B cell (primary cell): ENCODE results near the gene ERC2. TPM values are rescaled to one million over a fixed set of nuclear protein-coding genes. Genes with fewer than 3 reads are reported as not detected.

Source experiments
- ATAC-seq: fragments of 200-7000 bp; cut with Tn5 transposase; one replicate; pipeline ENCODE4 v1.10.0; 2021; ENCODE audit warnings: low read depth, mild to moderate bottlenecking, moderate number of reproducible peaks, moderate library complexity
- CTCF ChIA-PET: fragments of 350-600 bp; sonication (Branson Sonifier 250); formaldehyde crosslinking; loops from one replicate; lab custom pipeline; 2021; ENCODE audit warnings: antibody characterized with exemption, inconsistent platforms; lab: Charles Lee
- POLR2A ChIA-PET: fragments of 350-600 bp; sonication (Branson Sonifier 250); formaldehyde crosslinking; loops from one replicate; lab custom pipeline; 2021; ENCODE audit warnings: antibody characterized with exemption; lab: Charles Lee
- DNase-seq: peaks from one replicate; pipeline ENCODE4 v3.0.0; 2013
- H2AFZ ChIP-seq: 2 replicates; pipeline ENCODE4 v1.6.1; 2012; ENCODE audit warnings: mild to moderate bottlenecking, low read depth, low read length; ENCODE audit not compliant: insufficient read depth, poor library complexity, severe bottlenecking
- H3K27ac ChIP-seq, 2 donors: 1 replicate in 1 of 2; 2 replicates in 1 of 2; pipeline ENCODE4 v1.5.1; 2012 to 2013; ENCODE audit warnings: low read length in 2 of 2, mild to moderate bottlenecking in 2 of 2, moderate library complexity in 1 of 2
- H3K27me3 ChIP-seq, 4 experiments: fragments of 200-600 bp in 1 of 4; sonication (generic) in 1 of 4; replicated peaks in 1 of 4; 1 replicate in 2 of 4; 2 replicates in 2 of 4; pipeline versions ENCODE4 v1.6.1 to v1.7.0; 2013 to 2016; ENCODE audit warnings: low read length in 3 of 4, mild to moderate bottlenecking in 2 of 4, mixed read lengths in 1 of 4, moderate library complexity in 1 of 4; ENCODE audit not compliant: insufficient read depth in 4 of 4, control insufficient read depth in 3 of 4; ENCODE audit errors: control extremely low read depth in 1 of 4
- H3K36me3 ChIP-seq, 2 experiments: replicated peaks in 1 of 2; 1 replicate in 1 of 2; 2 replicates in 1 of 2; pipeline versions ENCODE4 v1.6.1 to v1.7.1; 2013; ENCODE audit warnings: low read length in 1 of 2; ENCODE audit not compliant: insufficient read depth in 2 of 2, control insufficient read depth in 1 of 2; ENCODE audit errors: control extremely low read depth in 1 of 2, extremely low read depth in 1 of 2
- H3K4me1 ChIP-seq, 2 donors: fragments of 200-600 bp in 1 of 2; sonication (generic) in 1 of 2; 1 replicate in 1 of 2; 2 replicates in 1 of 2; pipeline versions ENCODE4 v1.5.1 to v1.6.1; 2013 to 2017; ENCODE audit warnings: low read length in 2 of 2; ENCODE audit not compliant: control insufficient read depth in 2 of 2, insufficient read depth in 2 of 2
- H3K4me2 ChIP-seq: replicated peaks from 2 replicates; pipeline ENCODE3; 2012; ENCODE audit warnings: mild to moderate bottlenecking, low read depth, low read length; ENCODE audit not compliant: poor library complexity, severe bottlenecking
- H3K4me3 ChIP-seq, 5 experiments: fragments of 200-600 bp in 1 of 5; sonication (generic) in 1 of 5; 1 replicate in 3 of 5; 2 replicates in 2 of 5; pipeline versions ENCODE4 v1.5.1 to v1.7.0; 2011 to 2016; ENCODE audit warnings: low read length in 4 of 5, mild to moderate bottlenecking in 4 of 5, low read depth in 2 of 5, control low read depth in 1 of 5, moderate library complexity in 1 of 5; ENCODE audit not compliant: insufficient read depth in 1 of 5; ENCODE audit errors: control extremely low read depth in 1 of 5, extremely low read depth in 1 of 5
- H3K79me2 ChIP-seq: fragments of 200-600 bp; sonication (generic); one replicate; pipeline ENCODE4 v1.6.0; 2016; ENCODE audit warnings: low read length; ENCODE audit not compliant: control insufficient read depth, insufficient read depth
- H3K9ac ChIP-seq: fragments of 200-600 bp; sonication (generic); 2 replicates; pipeline ENCODE4 v1.6.1; 2017; ENCODE audit warnings: mild to moderate bottlenecking, low read length, moderate library complexity
- H3K9me3 ChIP-seq, 3 donors: one replicate each; pipeline versions ENCODE4 v1.6.1 to v1.7.1; 2013; ENCODE audit warnings: low read length in 2 of 3; ENCODE audit not compliant: control insufficient read depth in 2 of 3, insufficient read depth in 1 of 3; ENCODE audit errors: control extremely low read depth in 1 of 3
- H4K20me1 ChIP-seq: 2 replicates; pipeline ENCODE4 v1.6.0; 2012; ENCODE audit warnings: mild to moderate bottlenecking, low read length; ENCODE audit not compliant: insufficient read depth, control insufficient read depth, poor library complexity, severe bottlenecking
- H3K27ac Mint-ChIP-seq: one replicate; pipeline ENCODE4 v1.8.0; 2021; ENCODE audit warnings: mixed read lengths
- H3K27me3 Mint-ChIP-seq: one replicate; pipeline ENCODE4 v1.8.0; 2021; ENCODE audit warnings: mixed read lengths
- H3K4me1 Mint-ChIP-seq: one replicate; pipeline ENCODE4 v1.8.0; 2021; ENCODE audit warnings: mixed read lengths
- H3K4me3 Mint-ChIP-seq: one replicate; pipeline ENCODE4 v1.8.0; 2021; ENCODE audit warnings: mixed read lengths
- H3K9me3 Mint-ChIP-seq: one replicate; pipeline ENCODE4 v1.8.0; 2022; ENCODE audit warnings: mixed read lengths; ENCODE audit not compliant: insufficient read depth
- CTCF ChIP-seq: fragments of 200-600 bp; IDR thresholded peaks from one replicate; pipeline ENCODE4 v1.8.0; 2022; ENCODE audit warnings: antibody characterized with exemption, mild to moderate bottlenecking
- EZH2 ChIP-seq: IDR thresholded peaks from 2 replicates; pipeline ENCODE4 v1.6.1; 2012; ENCODE audit warnings: borderline replicate concordance, low read depth, mild to moderate bottlenecking, moderate library complexity, low read length; ENCODE audit not compliant: insufficient read depth, poor library complexity, severe bottlenecking
- WGBS: methylation state at CpG from one replicate; pipeline ENCODE4 v1.1.5; 2013; ENCODE audit warnings: missing lambda C conversion rate; ENCODE audit not compliant: insufficient coverage; 5-methylcytosine and 5-hydroxymethylcytosine counted together
- intact Hi-C: fragments of 100-400 bp; cut with micrococcal nuclease; formaldehyde crosslinking; loops from one replicate; pipeline ENCODE4 v1.10.0; 2022
- polyA plus RNA-seq: library from polyadenylated mRNA; depleted of rRNA; stranded (reverse); fragments of >200 nt; gene quantifications from 2 replicates; pipeline ENCODE4 v1.2.3, GENCODE V29; 2012
- total RNA-seq, 2 donors: library from RNA; stranded (reverse); fragments of 120-200 nt in 1 of 2; gene quantifications; 1 replicate in 1 of 2; 2 replicates in 1 of 2; pipeline versions ENCODE4 v1.2.3 to v1.2.4, GENCODE V29; 2013 to 2022

The ERC2 gene
- total and polyA plus RNA-seq, 2 donors (not counting 1 experiment from before 2014, with no cell fraction given) = not detected

GRCh38 chr3:56290374-56290773, 177.9 kb downstream of the ERC2 start:
- no peaks in the 10 kb centered on the region for H4K20me1 ChIP-seq
- ATAC-seq (no peak), DNase-seq (no peak)
- ChIA-PET CTCF (no interaction called here), POLR2A (no interaction called here)
- H3K4me3 ChIP-seq = no peak overlapping the region
- H3K36me3 ChIP-seq = no peaks in the 10 kb centered on the region
- no peaks in the 10 kb centered on the region for H3K4me1 ChIP-seq
- Mint-ChIP-seq H3K27me3 (no peaks in the 10 kb centered on the region), H3K9me3 (no peaks in the 10 kb centered on the region), H3K4me1 (no peaks in the 10 kb centered on the region), H3K27ac (no peak overlapping the region), H3K4me3 (no peak overlapping the region)
- TF ChIP-seq CTCF (no peak), EZH2 (no peak)
- no peak overlapping the region for H3K27ac ChIP-seq
- intact Hi-C loops = no loop called here
- no peak overlapping the region for H3K4me2 ChIP-seq
- H3K9me3 ChIP-seq = no peaks in the 10 kb centered on the region
- H3K79me2 ChIP-seq = no peaks in the 10 kb centered on the region
- H3K27me3 ChIP-seq = no peaks in the 10 kb centered on the region
- no peak overlapping the region for H3K9ac ChIP-seq
- WGBS = 95% methylated on average over 2 of the region's 2 CpGs
- no peak overlapping the region for H2AFZ ChIP-seq

DNA sequence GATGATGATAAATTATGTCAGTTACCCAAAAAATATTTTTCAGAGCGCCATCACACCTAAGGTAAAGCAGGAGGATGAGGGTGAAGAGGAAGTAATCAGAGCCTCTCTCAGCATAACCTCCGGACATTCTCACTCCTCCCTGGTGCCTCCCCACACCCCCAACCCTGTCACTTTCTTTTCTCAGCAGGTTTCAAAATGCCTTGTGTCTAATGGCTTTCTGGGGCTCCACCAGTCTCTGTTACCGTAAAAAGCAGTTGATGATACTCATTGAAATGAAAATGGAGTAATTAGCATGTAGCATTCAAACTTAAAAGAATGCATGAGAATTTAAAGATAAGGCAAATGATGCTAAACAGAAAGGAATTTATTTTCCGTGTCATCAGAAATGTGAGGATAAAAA, 180.0 kb downstream of the ERC2 start:
- no peak overlapping the region for H3K9ac ChIP-seq
- ATAC-seq (no peak), DNase-seq (no peak)
- no peaks in the 10 kb centered on the region for H3K4me1 Mint-ChIP-seq
- H2AFZ ChIP-seq = no peak overlapping the region
- H3K27me3 Mint-ChIP-seq = peaks cover 4% of the 10 kb centered on the region
- 100% methylated on average over 1 of the region's 4 CpGs for WGBS
- H3K79me2 ChIP-seq = no peaks in the 10 kb centered on the region
- POLR2A ChIA-PET = no interaction called here
- TF ChIP-seq CTCF = no peak
- TF ChIP-seq EZH2 = no peak
- H3K9me3 Mint-ChIP-seq = no peaks in the 10 kb centered on the region
- H4K20me1 ChIP-seq = no peaks in the 10 kb centered on the region
- H3K4me2 ChIP-seq = no peak overlapping the region
- H3K4me3 Mint-ChIP-seq = no peak overlapping the region
- H3K27ac ChIP-seq = no peak overlapping the region
- H3K27ac Mint-ChIP-seq = no peak overlapping the region
- intact Hi-C loops = no loop called here
- H3K27me3 ChIP-seq = no peaks in the 10 kb centered on the region
- H3K4me3 ChIP-seq = no peak overlapping the region
- no peaks in the 10 kb centered on the region for H3K36me3 ChIP-seq
- H3K9me3 ChIP-seq = no peaks in the 10 kb centered on the region
- H3K4me1 ChIP-seq = no peaks in the 10 kb centered on the region
- CTCF ChIA-PET = no interaction called here
